Neural cell (in vitro differentiated cells): Measurements from ENCODE around the gene DAPP1. TPM values are rescaled to one million over a fixed set of nuclear protein-coding genes. Genes with fewer than 3 reads are reported as not detected.

Source experiments
- H2AFZ ChIP-seq: fragments of 200-600, 300-800 bp; sonication (generic), shearing (Covaris generic); 2 replicates; pipeline ENCODE4 v1.6.0; 2014; ENCODE audit warnings: low read depth, mild to moderate bottlenecking, antibody characterized with exemption, low read length, moderate library complexity
- H3F3A ChIP-seq: fragments of 200-600 bp; shearing (Covaris generic); 2 replicates; pipeline ENCODE4 v1.6.1; 2016; ENCODE audit warnings: mild to moderate bottlenecking, moderate library complexity, mixed read lengths, antibody characterized with exemption, low read length; ENCODE audit not compliant: insufficient read depth, poor library complexity, severe bottlenecking
- H3K27ac ChIP-seq: fragments of 200-600, 300-800 bp; sonication (generic), shearing (Covaris generic); 2 replicates; pipeline ENCODE4 v1.5.1; 2014; ENCODE audit warnings: mild to moderate bottlenecking, low read length, moderate library complexity
- H3K27me3 ChIP-seq: fragments of 300-800, 200-600 bp; sonication (generic), shearing (Covaris generic); 2 replicates; pipeline ENCODE4 v1.6.0; 2014; ENCODE audit warnings: mild to moderate bottlenecking, low read depth, low read length, moderate library complexity; ENCODE audit not compliant: insufficient read depth
- H3K36me3 ChIP-seq: fragments of 300-800, 200-600 bp; sonication (generic), shearing (Covaris generic); 2 replicates; pipeline ENCODE4 v1.5.1; 2014; ENCODE audit warnings: mild to moderate bottlenecking, antibody characterized with exemption, low read length, moderate library complexity; ENCODE audit not compliant: insufficient read depth
- H3K4me2 ChIP-seq: fragments of 300-800, 200-600 bp; sonication (generic), shearing (Covaris generic); 2 replicates; pipeline ENCODE4 v1.6.0; 2014; ENCODE audit warnings: mild to moderate bottlenecking, low read length
- H3K4me3 ChIP-seq: fragments of 300-800, 200-600 bp; sonication (generic), shearing (Covaris generic); 2 replicates; pipeline ENCODE4 v1.5.1; 2014; ENCODE audit warnings: mild to moderate bottlenecking, low read length, moderate library complexity
- H3K79me2 ChIP-seq: fragments of 200-600 bp; shearing (Covaris generic); replicated peaks from 2 replicates; pipeline ENCODE4 v1.6.0; 2014; ENCODE audit warnings: mild to moderate bottlenecking, low read length, moderate library complexity; ENCODE audit not compliant: insufficient read depth
- H3K9ac ChIP-seq: fragments of 300-800, 200-600 bp; sonication (generic), shearing (Covaris generic); 2 replicates; pipeline ENCODE4 v1.6.1; 2016; ENCODE audit warnings: mild to moderate bottlenecking, low read length, mixed read lengths
- H3K9me2 ChIP-seq: fragments of 200-600 bp; shearing (Covaris generic); 2 replicates; pipeline ENCODE4 v1.6.1; 2016; ENCODE audit warnings: mild to moderate bottlenecking, low read length, mixed read lengths; ENCODE audit not compliant: insufficient read depth
- H3K9me3 ChIP-seq: fragments of 200-600, 300-800 bp; sonication (generic), shearing (Covaris generic); 2 replicates; pipeline ENCODE4 v1.6.1; 2016; ENCODE audit warnings: mild to moderate bottlenecking, mixed run types, low read length, moderate library complexity, mixed read lengths
- H4K20me1 ChIP-seq: fragments of 200-600 bp; shearing (Covaris generic); 2 replicates; pipeline ENCODE4 v1.6.1; 2016; ENCODE audit warnings: mild to moderate bottlenecking, mixed run types; ENCODE audit not compliant: insufficient read depth
- CTCF ChIP-seq: fragments of 450-650 bp; IDR thresholded peaks from 2 replicates; pipeline ENCODE4 v1.5.1; 2014; ENCODE audit warnings: antibody characterized with exemption, mild to moderate bottlenecking, moderate library complexity; ENCODE audit not compliant: poor library complexity, severe bottlenecking
- EP300 ChIP-seq: fragments of 450-650 bp; conservative IDR thresholded peaks from 2 replicates; pipeline ENCODE4 v1.6.1; 2014; ENCODE audit warnings: antibody characterized with exemption, mild to moderate bottlenecking, moderate library complexity; ENCODE audit not compliant: poor library complexity, severe bottlenecking
- EZH2 ChIP-seq: fragments of 200-600, 300-800 bp; shearing (Covaris generic), sonication (generic); IDR thresholded peaks from 2 replicates; pipeline ENCODE4 v1.6.1; 2014; ENCODE audit warnings: antibody characterized with exemption, low read length, borderline replicate concordance, mild to moderate bottlenecking; ENCODE audit not compliant: insufficient read depth, poor library complexity, severe bottlenecking
- MXI1 ChIP-seq: fragments of 450-650 bp; conservative IDR thresholded peaks from 2 replicates; pipeline ENCODE4 v1.6.1; 2014; ENCODE audit warnings: antibody characterized with exemption, mild to moderate bottlenecking; ENCODE audit not compliant: poor library complexity, severe bottlenecking
- POLR2AphosphoS5 ChIP-seq: IDR thresholded peaks from 2 replicates; pipeline ENCODE4 v1.6.1; 2012
- RAD21 ChIP-seq: fragments of 450-650 bp; conservative IDR thresholded peaks from 2 replicates; pipeline ENCODE4 v1.6.1; 2014; ENCODE audit warnings: antibody characterized with exemption, mild to moderate bottlenecking, moderate library complexity
- REST ChIP-seq: IDR thresholded peaks from 2 replicates; pipeline ENCODE4 v1.6.1; 2012; ENCODE audit warnings: borderline replicate concordance
- SMC3 ChIP-seq: fragments of 450-650 bp; conservative IDR thresholded peaks from 2 replicates; pipeline ENCODE4 v1.6.1; 2014; ENCODE audit warnings: antibody characterized with exemption, mild to moderate bottlenecking, moderate library complexity; ENCODE audit not compliant: poor library complexity
- TAF1 ChIP-seq: IDR thresholded peaks from 2 replicates; pipeline ENCODE4 v1.6.1; 2012; ENCODE audit warnings: low read depth
- polyA plus RNA-seq: library from polyadenylated mRNA; depleted of rRNA; stranded (reverse); fragments of >200 nt; gene quantifications from 2 replicates; pipeline ENCODE4 v1.2.3, GENCODE V29; 2014

Gene DAPP1
- polyA plus RNA-seq, 1 donor from 2014 or later: not detected

- no peak for TF ChIP-seq REST
- no peak overlapping the region for H2AFZ ChIP-seq
- H3K9me3 ChIP-seq: no peaks in the 10 kb centered on the region
- no peak overlapping the region for H3K4me2 ChIP-seq
- peaks cover 4% of the 10 kb centered on the region for H3K36me3 ChIP-seq
- no peak overlapping the region for H3K27ac ChIP-seq
- H3K79me2 ChIP-seq: no peaks in the 10 kb centered on the region
- no peak overlapping the region for H3K9ac ChIP-seq
- H3F3A ChIP-seq: no peaks in the 10 kb centered on the region
- H3K27me3 ChIP-seq: no peaks in the 10 kb centered on the region
- no peaks in the 10 kb centered on the region for H4K20me1 ChIP-seq
- H3K4me3 ChIP-seq: no peak overlapping the region
- no peaks in the 10 kb centered on the region for H3K9me2 ChIP-seq
Measured at GRCh38 chr4:99915449-99915848, 98.8 kb downstream of the DAPP1 start.

GRCh38 chr4:99917575-99917974 is 100.9 kb downstream of the DAPP1 start:
- Histone ChIP-seq H3K36me3 (peaks cover 5% of the 10 kb centered on the region), H3F3A (no peaks in the 10 kb centered on the region), H3K27ac (no peak overlapping the region), H2AFZ (no peak overlapping the region), H3K9ac (no peak overlapping the region), H4K20me1 (no peaks in the 10 kb centered on the region), H3K79me2 (no peaks in the 10 kb centered on the region), H3K9me2 (no peaks in the 10 kb centered on the region), H3K27me3 (no peaks in the 10 kb centered on the region), H3K4me3 (no peak overlapping the region), H3K9me3 (no peaks in the 10 kb centered on the region), H3K4me2 (no peak overlapping the region)
- TF ChIP-seq SMC3 (no peak), CTCF (no peak), REST (no peak), MXI1 (no peak), TAF1 (no peak), RAD21 (no peak), EZH2 (no peak), EP300 (no peak), POLR2AphosphoS5 (no peak)
